ENCODE results near the gene TMEM131.

Gene TMEM131

GRCh38 chr2:97845818-97846217 lies 149.9 kb downstream of the TMEM131 start:
- H3K4me2 ChIP-seq (ENCODE audit: low read length, poor library complexity, severe bottlenecking), result no peak overlapping the region
- H3K18ac ChIP-seq (ENCODE audit: low read depth in 1 of 2, low read length in 2 of 2), result no peak overlapping the region
- no peak overlapping the region for H2BK120ac ChIP-seq (ENCODE audit: low read depth, low read length)
- H3K14ac ChIP-seq (ENCODE audit: low read length in 2 of 2), result no peak overlapping the region
- H3K4me3 ChIP-seq (ENCODE audit: insufficient read depth in 1 of 2, low read depth in 1 of 2, low read length in 2 of 2), result no peak overlapping the region
- H3K23ac ChIP-seq (ENCODE audit: low read length in 2 of 2), result no peak overlapping the region
- no peak overlapping the region for H4K8ac ChIP-seq (ENCODE audit: low read length)
- H3K4ac ChIP-seq (ENCODE audit: low read depth in 1 of 2, low read length in 2 of 2), result no peak overlapping the region
- H3K79me1 ChIP-seq (replicated peaks; ENCODE audit: low read length, poor library complexity, severe bottlenecking), result peaks cover 15% of the 10 kb centered on the region
- H3K27me3 ChIP-seq (ENCODE audit: control insufficient read depth in 1 of 2, insufficient read depth in 1 of 2, low read length in 2 of 2), result no peaks in the 10 kb centered on the region
- WGBS, result 97% methylated on average over 6 of the region's 6 CpGs
- no peak overlapping the region for H2BK15ac ChIP-seq (ENCODE audit: low read depth, poor library complexity, severe bottlenecking)
- H2AFZ ChIP-seq (ENCODE audit: low read depth, low read length), result no peak overlapping the region
- no peak overlapping the region for H3K27ac ChIP-seq (ENCODE audit: low read length, poor library complexity, severe bottlenecking)
- no peaks in the 10 kb centered on the region for H3K9me3 ChIP-seq (ENCODE audit: control insufficient read depth, low read length)
- no peak overlapping the region for H2BK12ac ChIP-seq (ENCODE audit: low read length in 2 of 2)
- no peak overlapping the region for H3K9ac ChIP-seq (ENCODE audit: low read length)
- H4K91ac ChIP-seq (ENCODE audit: low read length), result no peak overlapping the region
- peaks cover 0 to 22% of the 10 kb centered on the region in 2 experiments for H3K36me3 ChIP-seq (ENCODE audit: control insufficient read depth in 1 of 2, insufficient read depth in 2 of 2, low read depth in 1 of 2, low read length in 2 of 2)
- no peak overlapping the region for H2AK5ac ChIP-seq (ENCODE audit: low read length, severe bottlenecking)
- no peak overlapping the region for H2BK5ac ChIP-seq (ENCODE audit: low read depth, low read length, poor library complexity, severe bottlenecking)
- peaks cover 1% of the 10 kb centered on the region for H3K4me1 ChIP-seq (ENCODE audit: control insufficient read depth, insufficient read depth, low read depth, low read length)
- DNase-seq, result no peak

DNA sequence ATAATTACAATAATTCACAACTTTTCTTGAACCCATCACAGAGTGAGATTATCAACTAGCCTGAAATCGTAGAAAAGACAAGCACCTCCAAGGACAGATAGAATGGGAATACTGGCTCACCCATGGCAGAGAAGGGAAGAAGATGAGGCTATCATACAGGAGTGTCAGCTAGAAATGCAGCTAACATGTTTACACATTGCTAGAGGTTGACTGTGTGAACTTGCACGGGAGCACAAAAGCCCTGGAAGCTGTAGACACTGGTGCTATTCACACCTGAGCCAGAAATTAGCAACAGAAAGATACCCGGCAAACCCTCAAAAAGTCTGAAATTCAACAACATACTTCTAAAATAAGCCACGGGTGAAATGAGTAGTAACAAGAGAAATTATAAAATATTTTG lies 150.6 kb downstream of the TMEM131 start:
- H3K9ac ChIP-seq (ENCODE audit: low read length), result no peak overlapping the region
- no peak overlapping the region for H2BK5ac ChIP-seq (ENCODE audit: low read depth, low read length, poor library complexity, severe bottlenecking)
- no peak overlapping the region for H3K4me3 ChIP-seq (ENCODE audit: insufficient read depth in 1 of 2, low read depth in 1 of 2, low read length in 2 of 2)
- no peak overlapping the region for H2AFZ ChIP-seq (ENCODE audit: low read depth, low read length)
- peaks cover 16% of the 10 kb centered on the region for H3K79me1 ChIP-seq (replicated peaks; ENCODE audit: low read length, poor library complexity, severe bottlenecking)
- H2BK12ac ChIP-seq (ENCODE audit: low read length in 2 of 2), result no peak overlapping the region
- H4K91ac ChIP-seq (ENCODE audit: low read length), result no peak overlapping the region
- DNase-seq, result no peak
- H3K27me3 ChIP-seq (ENCODE audit: control insufficient read depth in 1 of 2, insufficient read depth in 1 of 2, low read length in 2 of 2), result no peaks in the 10 kb centered on the region
- no peak overlapping the region for H3K23ac ChIP-seq (ENCODE audit: low read length in 2 of 2)
- no peak overlapping the region for H3K4me2 ChIP-seq (ENCODE audit: low read length, poor library complexity, severe bottlenecking)
- WGBS, result 50% methylated on average over 2 of the region's 4 CpGs
- no peak overlapping the region for H4K8ac ChIP-seq (ENCODE audit: low read length)
- H2BK120ac ChIP-seq (ENCODE audit: low read depth, low read length), result no peak overlapping the region
- no peaks in the 10 kb centered on the region for H3K9me3 ChIP-seq (ENCODE audit: control insufficient read depth, low read length)
- no peak overlapping the region for H2BK15ac ChIP-seq (ENCODE audit: low read depth, poor library complexity, severe bottlenecking)
- H3K4ac ChIP-seq (ENCODE audit: low read depth in 1 of 2, low read length in 2 of 2), result no peak overlapping the region
- no peak overlapping the region for H2AK5ac ChIP-seq (ENCODE audit: low read length, severe bottlenecking)
- no peak overlapping the region for H3K14ac ChIP-seq (ENCODE audit: low read length in 2 of 2)
- no peak overlapping the region for H3K18ac ChIP-seq (ENCODE audit: low read depth in 1 of 2, low read length in 2 of 2)
- no peak overlapping the region for H3K27ac ChIP-seq (ENCODE audit: low read length, poor library complexity, severe bottlenecking)
- peaks cover 3 to 26% of the 10 kb centered on the region in 2 experiments for H3K36me3 ChIP-seq (ENCODE audit: control insufficient read depth in 1 of 2, insufficient read depth in 2 of 2, low read depth in 1 of 2, low read length in 2 of 2)
- peaks cover 1% of the 10 kb centered on the region for H3K4me1 ChIP-seq (ENCODE audit: control insufficient read depth, insufficient read depth, low read depth, low read length)

DNA sequence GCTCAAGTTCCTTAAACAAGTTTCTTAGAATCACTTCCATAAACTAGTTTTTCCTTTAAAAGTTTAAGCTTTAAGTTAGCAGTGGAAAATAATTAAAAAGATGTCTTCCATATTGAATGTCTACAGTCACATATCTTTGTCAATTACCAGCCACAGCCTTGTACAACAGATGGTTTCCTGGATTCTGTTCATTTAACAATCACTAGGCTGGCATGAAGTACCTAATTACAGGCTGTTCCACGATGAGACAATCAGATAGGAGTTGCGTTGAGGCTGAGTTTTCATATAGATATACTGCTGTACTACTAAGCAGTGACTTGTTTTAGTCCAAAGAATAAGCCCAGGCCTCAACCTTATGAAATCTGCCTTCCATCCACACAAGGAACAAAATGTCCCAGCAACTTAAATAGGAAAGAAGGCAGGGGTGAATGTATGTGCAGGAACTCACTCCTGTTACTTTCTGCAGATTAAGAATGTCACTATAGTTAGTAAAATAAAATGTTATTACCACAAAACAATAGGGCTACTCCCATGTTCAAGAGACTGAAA lies 151.4 kb downstream of the TMEM131 start:
- DNase-seq, result no peak
- Histone ChIP-seq H3K18ac (ENCODE audit: low read depth in 1 of 2, low read length in 2 of 2) (no peak overlapping the region), H3K9ac (ENCODE audit: low read length) (no peak overlapping the region), H3K4me1 (ENCODE audit: control insufficient read depth, insufficient read depth, low read depth, low read length) (peaks cover 1% of the 10 kb centered on the region), H2AFZ (ENCODE audit: low read depth, low read length) (no peak overlapping the region), H3K9me3 (ENCODE audit: control insufficient read depth, low read length) (no peaks in the 10 kb centered on the region), H2BK5ac (ENCODE audit: low read depth, low read length, poor library complexity, severe bottlenecking) (no peak overlapping the region), H2AK5ac (ENCODE audit: low read length, severe bottlenecking) (no peak overlapping the region), H4K8ac (ENCODE audit: low read length) (no peak overlapping the region), H3K4ac (ENCODE audit: low read depth in 1 of 2, low read length in 2 of 2) (no peak overlapping the region), H3K36me3 (ENCODE audit: control insufficient read depth in 1 of 2, insufficient read depth in 2 of 2, low read depth in 1 of 2, low read length in 2 of 2) (peaks cover 4 to 32% of the 10 kb centered on the region in 2 experiments), H2BK120ac (ENCODE audit: low read depth, low read length) (no peak overlapping the region), H3K23ac (ENCODE audit: low read length in 2 of 2) (no peak overlapping the region), H4K91ac (ENCODE audit: low read length) (no peak overlapping the region), H3K14ac (ENCODE audit: low read length in 2 of 2) (no peak overlapping the region), H2BK12ac (ENCODE audit: low read length in 2 of 2) (no peak overlapping the region), H3K79me1 (replicated peaks; ENCODE audit: low read length, poor library complexity, severe bottlenecking) (peaks cover 17% of the 10 kb centered on the region), H3K27me3 (ENCODE audit: control insufficient read depth in 1 of 2, insufficient read depth in 1 of 2, low read length in 2 of 2) (no peaks in the 10 kb centered on the region), H3K4me3 (ENCODE audit: insufficient read depth in 1 of 2, low read depth in 1 of 2, low read length in 2 of 2) (no peak overlapping the region), H3K27ac (ENCODE audit: low read length, poor library complexity, severe bottlenecking) (no peak overlapping the region), H3K4me2 (ENCODE audit: low read length, poor library complexity, severe bottlenecking) (no peak overlapping the region), H2BK15ac (ENCODE audit: low read depth, poor library complexity, severe bottlenecking) (no peak overlapping the region)
- no CpG with 5 or more reads among the region's 2 CpGs for WGBS

DNA sequence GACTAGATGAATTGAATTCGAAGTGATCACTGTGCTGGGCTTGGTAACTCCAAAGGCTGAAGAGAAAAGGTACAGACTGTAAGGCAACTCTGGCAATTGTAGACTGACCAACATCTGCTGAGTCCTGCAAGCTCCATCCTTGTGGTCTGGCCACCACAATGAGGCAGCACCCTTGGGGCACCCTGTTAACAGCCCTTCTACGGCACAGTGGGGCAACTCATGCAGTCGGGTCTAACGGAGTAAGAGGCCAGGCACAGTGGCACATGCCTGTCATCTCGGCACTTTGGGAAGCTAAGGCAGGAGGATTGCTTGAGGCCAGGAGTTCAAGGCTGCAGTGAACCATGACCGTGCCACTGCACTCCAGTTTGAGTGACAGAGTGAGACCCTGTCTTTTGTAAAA lies 155.6 kb downstream of the TMEM131 start:
- Histone ChIP-seq H3K27me3 (ENCODE audit: control insufficient read depth in 1 of 2, insufficient read depth in 1 of 2, low read length in 2 of 2) (no peaks in the 10 kb centered on the region), H3K27ac (ENCODE audit: low read length, poor library complexity, severe bottlenecking) (no peak overlapping the region), H3K4ac (ENCODE audit: low read depth in 1 of 2, low read length in 2 of 2) (no peak overlapping the region), H3K79me1 (replicated peaks; ENCODE audit: low read length, poor library complexity, severe bottlenecking) (peaks cover 17% of the 10 kb centered on the region), H3K14ac (ENCODE audit: low read length in 2 of 2) (no peak overlapping the region), H3K4me2 (ENCODE audit: low read length, poor library complexity, severe bottlenecking) (no peak overlapping the region), H4K91ac (ENCODE audit: low read length) (no peak overlapping the region), H3K9me3 (ENCODE audit: control insufficient read depth, low read length) (no peaks in the 10 kb centered on the region), H2AFZ (ENCODE audit: low read depth, low read length) (no peak overlapping the region), H2AK5ac (ENCODE audit: low read length, severe bottlenecking) (no peak overlapping the region), H3K9ac (ENCODE audit: low read length) (no peak overlapping the region), H3K18ac (ENCODE audit: low read depth in 1 of 2, low read length in 2 of 2) (no peak overlapping the region), H2BK12ac (ENCODE audit: low read length in 2 of 2) (peak overlapping the region in 1 of 2 experiments; percentile 45), H3K4me3 (ENCODE audit: insufficient read depth in 1 of 2, low read depth in 1 of 2, low read length in 2 of 2) (no peak overlapping the region), H2BK15ac (ENCODE audit: low read depth, poor library complexity, severe bottlenecking) (no peak overlapping the region), H3K23ac (ENCODE audit: low read length in 2 of 2) (no peak overlapping the region), H2BK5ac (ENCODE audit: low read depth, low read length, poor library complexity, severe bottlenecking) (no peak overlapping the region), H2BK120ac (ENCODE audit: low read depth, low read length) (no peak overlapping the region), H3K4me1 (ENCODE audit: control insufficient read depth, insufficient read depth, low read depth, low read length) (peaks cover under 1% of the 10 kb centered on the region), H3K36me3 (ENCODE audit: control insufficient read depth in 1 of 2, insufficient read depth in 2 of 2, low read depth in 1 of 2, low read length in 2 of 2) (peaks cover 4 to 58% of the 10 kb centered on the region in 2 experiments), H4K8ac (ENCODE audit: low read length) (no peak overlapping the region)
- 96% methylated on average over 5 of the region's 6 CpGs for WGBS
- no peak for DNase-seq
